HG02588 (cell line): ENCODE data around the gene MPL.

Experiments used
- ATAC-seq: cut with Tn5 transposase; IDR thresholded peaks from one replicate; pipeline ENCODE4 v1.9.1; 2021; ENCODE audit warnings: mild to moderate bottlenecking, moderate library complexity; ENCODE audit not compliant: unreplicated experiment

Gene MPL

GRCh38 chr1:43337588-43337987 lies at the start of gene MPL:
Gene MPL, plus strand, starts transcription at chr1:43337818. Its CDS starts 31 bp downstream, at chr1:43337849.
- no peak for ATAC-seq

- ATAC-seq = no peak
Measured at GRCh38 chr1:43288058-43288784, 49.4 kb upstream of the MPL start.

GRCh38 chr1:43288785-43289706 lies 48.6 kb upstream of the MPL start:
- ATAC-seq = no peak

- ATAC-seq = no peak
Measured at GRCh38 chr1:43292216-43292615, 45.4 kb upstream of the MPL start.

GRCh38 chr1:43292679-43293078 lies 44.9 kb upstream of the MPL start:
- no peak for ATAC-seq

GRCh38 chr1:43293176-43293575 lies 44.4 kb upstream of the MPL start:
- ATAC-seq = no peak

- no peak for ATAC-seq
Measured at GRCh38 chr1:43293896-43294760, 43.5 kb upstream of the MPL start.

- ATAC-seq = no peak
Measured at GRCh38 chr1:43294761-43295160, 42.9 kb upstream of the MPL start.

- no peak for ATAC-seq
Measured at GRCh38 chr1:43296207-43296606, 41.4 kb upstream of the MPL start.

- ATAC-seq = no peak
Measured at GRCh38 chr1:43298055-43298454, 39.6 kb upstream of the MPL start.

- ATAC-seq = no peak
Measured at GRCh38 chr1:43299101-43299500, 38.5 kb upstream of the MPL start.

GRCh38 chr1:43300378-43301094 lies 37.1 kb upstream of the MPL start, which contains the start of gene TIE1:
Gene TIE1, plus strand, starts transcription at chr1:43300982. Its CDS starts 90 bp downstream, at chr1:43301072.
- no peak for ATAC-seq

- ATAC-seq = no peak
Measured at GRCh38 chr1:43302201-43302600, 35.4 kb upstream of the MPL start.

GRCh38 chr1:43302721-43303470 lies 34.7 kb upstream of the MPL start:
- ATAC-seq = no peak

- ATAC-seq = no peak
Measured at GRCh38 chr1:43303471-43304313, 33.9 kb upstream of the MPL start.

GRCh38 chr1:43304314-43304681 lies 33.3 kb upstream of the MPL start:
- ATAC-seq = no peak

- no peak for ATAC-seq
Measured at GRCh38 chr1:43304771-43305300, 32.8 kb upstream of the MPL start.

- no peak for ATAC-seq
Measured at GRCh38 chr1:43305461-43305860, 32.2 kb upstream of the MPL start.
